T-helper 1 cell treated with Interleukin-12 subunit alpha and Interleukin-12 subunit beta and Interleukin-4 antibody, amounts not matched to agents 30 ng/mL and 1 ng/mL, for 36 hours (primary cell): ENCODE data around the gene HS3ST4. TPM values are rescaled to one million over a fixed set of nuclear protein-coding genes. Genes with fewer than 3 reads are reported as not detected.
"Not testable (repeated sequence)": the region's sequence is repeated elsewhere in the genome, so short reads cannot be mapped to it uniquely, and the experiment has no call there.

Experiments used
- intact Hi-C: fragments of 100-400 bp; cut with micrococcal nuclease; formaldehyde crosslinking; loops from one replicate; pipeline ENCODE4 v1.15.1; 2024
- total RNA-seq: library from RNA; stranded (reverse); gene quantifications from 2 replicates; pipeline ENCODE4 v1.2.3, GENCODE V29; 2022

Gene HS3ST4
- total RNA-seq, 1 donor from 2014 or later = not detected

DNA sequence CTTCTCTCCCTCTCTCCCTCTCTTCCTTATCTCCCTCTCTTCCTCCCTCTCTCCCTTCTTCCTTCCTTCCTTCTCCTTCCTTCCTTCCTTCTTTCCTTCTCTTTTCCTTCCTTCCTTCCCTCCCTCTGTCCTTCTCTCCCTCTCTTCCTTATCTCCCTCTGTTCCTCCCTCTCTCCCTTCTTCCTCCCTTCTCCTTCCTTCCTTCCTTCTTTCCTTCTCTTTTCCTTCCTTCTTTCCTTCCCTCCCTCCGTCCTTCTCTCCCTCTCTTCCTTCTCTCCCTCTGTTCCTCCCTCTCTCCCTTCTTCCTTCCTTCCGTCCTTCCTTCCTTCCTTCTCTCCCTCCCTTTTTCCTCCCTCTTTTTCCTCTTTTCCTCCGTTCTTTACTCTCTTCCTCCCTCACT lies 38.6 kb downstream of the HS3ST4 start:
- intact Hi-C loops = no loop called here

GRCh38 chr16:25734430-25735385 lies 42.9 kb downstream of the HS3ST4 start:
- intact Hi-C loops = no loop called here

DNA sequence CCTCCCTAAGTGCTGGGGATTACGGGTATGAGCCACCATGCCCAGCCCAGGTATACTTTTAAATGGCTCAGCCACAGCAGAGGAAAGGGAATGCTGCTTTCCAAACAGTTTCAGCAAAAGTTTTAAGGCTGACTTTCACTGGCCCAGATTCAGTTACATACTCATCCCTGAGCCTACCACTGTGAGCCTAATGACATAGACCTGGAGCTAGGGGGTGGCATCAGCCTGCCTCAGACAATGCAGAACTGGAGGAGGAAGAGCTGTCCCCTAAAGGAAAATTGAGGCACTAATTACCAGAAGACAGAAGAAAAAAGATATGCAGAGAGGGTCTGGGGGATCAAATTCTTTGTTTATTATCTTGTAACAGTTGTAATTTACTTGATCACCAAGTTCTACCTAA lies 43.9 kb downstream of the HS3ST4 start:
- intact Hi-C loops = no loop called here

DNA sequence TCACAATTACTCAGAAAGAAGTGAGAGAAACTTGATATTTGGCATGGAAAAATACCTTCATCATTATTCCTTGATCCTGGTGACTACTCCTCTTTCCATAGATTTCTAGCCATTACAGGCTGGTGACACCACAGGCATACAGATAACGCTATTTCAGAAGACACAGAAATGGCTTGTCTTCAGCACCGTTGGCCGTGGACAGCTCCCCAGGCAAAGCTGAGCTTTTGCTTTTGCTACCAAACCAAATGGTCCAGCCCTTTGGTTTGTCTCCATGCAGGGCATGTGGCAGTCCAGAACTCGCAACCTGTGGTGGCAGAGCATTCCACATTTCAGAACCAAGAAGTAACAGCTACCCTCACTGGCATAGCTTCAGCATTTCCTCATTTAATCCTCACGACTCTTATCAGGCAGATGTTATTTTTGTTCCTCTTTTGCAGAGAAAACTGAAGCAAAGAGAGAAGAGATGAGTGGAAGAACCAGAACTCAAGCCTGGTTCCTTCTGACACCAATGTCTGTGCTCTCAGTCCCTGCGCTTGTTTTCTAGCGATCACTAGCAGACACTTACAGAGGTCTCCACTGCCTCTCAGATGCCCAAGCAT lies 55.5 kb downstream of the HS3ST4 start:
- intact Hi-C loops = no loop called here

GRCh38 chr16:25748092-25748654 lies 56.4 kb downstream of the HS3ST4 start:
- intact Hi-C loops = no loop called here

DNA sequence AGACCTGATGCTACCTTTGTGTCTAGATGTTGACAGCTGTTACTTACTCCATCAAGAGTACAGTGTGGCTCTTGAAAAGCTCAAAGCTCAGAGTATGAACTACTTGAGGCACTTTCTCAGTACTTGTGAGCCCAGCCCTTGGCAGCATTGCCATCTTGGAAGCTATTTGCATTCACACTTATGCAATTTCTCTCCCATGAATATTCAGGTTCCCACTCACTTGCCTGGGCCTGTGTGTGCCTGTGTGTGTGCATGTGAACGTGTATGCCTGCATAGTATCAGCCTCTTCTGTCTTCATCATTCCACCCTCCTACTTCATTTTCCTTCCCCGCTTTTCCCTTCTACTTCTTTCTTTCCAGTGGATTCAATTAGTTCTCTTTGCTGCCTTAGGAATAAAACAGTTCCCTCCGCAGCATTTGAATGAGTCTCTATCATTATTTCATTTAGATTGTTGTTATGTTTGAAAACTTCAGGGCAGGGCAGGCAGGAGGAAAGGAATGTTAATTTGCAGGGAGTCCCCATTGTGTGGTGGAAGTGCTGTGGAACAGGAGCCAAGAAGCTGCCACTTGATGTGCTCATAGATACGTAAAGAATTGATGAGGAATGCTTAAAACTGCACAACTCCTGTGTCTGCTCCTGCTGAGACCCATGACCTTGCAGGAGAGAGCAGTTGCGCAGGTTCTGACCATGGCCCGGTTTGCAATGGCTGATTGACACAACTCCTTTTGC lies 58.9 kb downstream of the HS3ST4 start:
- intact Hi-C loops = no loop called here

DNA sequence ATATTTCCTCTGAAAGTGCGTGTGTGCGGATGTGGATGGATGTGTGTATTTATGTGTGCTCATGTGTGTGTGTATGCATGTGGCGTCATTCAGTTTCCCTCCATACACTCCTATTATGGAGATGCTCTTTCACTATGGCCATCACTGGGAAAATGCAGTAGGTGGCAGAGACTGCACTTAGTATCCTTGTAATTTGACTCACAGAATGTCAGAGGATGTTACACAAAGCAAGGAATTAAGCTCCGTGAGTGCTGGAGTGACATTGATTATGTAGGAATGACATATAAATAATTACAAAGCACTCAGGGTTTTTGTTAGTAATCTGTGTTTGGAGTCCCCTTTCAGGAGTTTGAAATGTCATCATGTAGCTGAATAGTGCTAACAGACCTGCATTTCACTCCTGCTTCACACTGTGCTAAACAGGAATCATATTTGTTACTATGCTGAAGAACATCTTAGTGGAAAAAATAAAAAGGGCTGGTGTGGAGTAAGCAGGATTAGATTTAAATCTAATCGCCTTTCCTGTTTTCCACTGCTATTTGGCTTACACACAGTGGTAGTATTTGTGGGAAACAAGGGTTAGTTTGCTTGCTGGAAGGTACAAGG lies 59.6 kb downstream of the HS3ST4 start:
- intact Hi-C loops = no loop called here

GRCh38 chr16:25764466-25764865 lies 72.7 kb downstream of the HS3ST4 start:
- intact Hi-C loops = no loop called here

DNA sequence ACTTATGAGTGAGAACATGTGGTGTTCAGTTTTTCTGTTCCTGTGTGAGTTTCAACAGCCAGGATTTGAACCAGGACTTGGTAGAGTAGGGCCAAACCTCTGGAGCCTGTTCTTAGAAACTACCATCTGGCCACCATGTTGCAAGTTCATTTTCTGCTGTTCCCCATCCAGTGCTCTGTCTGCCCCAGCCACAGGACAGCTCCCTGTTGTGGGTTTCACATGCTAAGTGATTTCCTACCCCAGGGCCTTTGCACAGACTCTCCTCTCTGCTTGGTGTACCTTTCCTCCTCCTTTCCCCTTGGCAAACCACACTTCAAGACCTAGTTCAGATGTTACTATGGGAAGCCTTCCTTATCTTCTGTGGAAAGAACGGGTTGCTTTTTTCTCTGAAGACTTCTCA lies 79.5 kb downstream of the HS3ST4 start:
- intact Hi-C loops = no loop called here

GRCh38 chr16:25771812-25772568 lies 80.2 kb downstream of the HS3ST4 start:
- intact Hi-C loops = no loop called here

DNA sequence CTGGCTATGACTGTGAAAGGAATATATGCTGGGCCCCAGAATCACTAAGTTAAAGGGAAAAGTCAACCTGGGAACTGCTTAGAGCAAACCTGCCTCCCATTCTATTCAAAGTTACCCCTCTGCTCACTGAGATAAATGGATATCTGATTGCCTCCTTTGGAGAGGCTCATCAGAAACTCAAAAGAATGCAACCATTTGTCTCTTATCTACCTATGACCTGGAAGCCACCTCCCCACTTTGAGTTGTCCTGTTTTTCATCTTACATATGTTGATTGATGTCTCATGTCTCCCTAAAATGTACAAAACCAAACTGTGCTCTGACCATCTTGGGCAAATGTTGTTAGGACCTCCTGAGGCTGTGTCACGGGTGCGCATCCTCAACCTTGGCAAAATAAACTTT lies 84.5 kb downstream of the HS3ST4 start:
- intact Hi-C loops = not testable (repeated sequence)

- intact Hi-C loops = no loop called here
Measured at GRCh38 chr16:25783226-25783625, 91.5 kb downstream of the HS3ST4 start.

- intact Hi-C loops = no loop called here
Measured at GRCh38 chr16:25785361-25785760, 93.6 kb downstream of the HS3ST4 start.

DNA sequence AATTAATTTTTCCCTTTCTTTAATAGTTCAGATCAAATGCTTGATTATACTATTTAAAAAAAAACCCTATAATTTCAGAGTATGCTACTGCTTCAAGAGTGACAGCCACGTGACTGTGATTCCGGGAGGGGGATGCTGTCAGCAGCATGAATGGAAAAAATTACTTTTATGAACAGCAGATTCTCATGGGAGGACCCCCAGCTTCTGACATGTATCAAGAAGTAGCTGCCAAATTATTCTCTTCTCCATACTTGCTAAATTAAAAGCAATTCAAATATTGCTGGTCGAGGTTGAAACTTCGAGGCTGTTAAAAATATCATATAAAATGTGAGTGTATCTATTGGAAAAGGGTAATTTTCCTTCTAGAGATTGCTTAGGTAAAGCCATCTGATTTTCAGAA lies 95.0 kb downstream of the HS3ST4 start:
- intact Hi-C loops = no loop called here

GRCh38 chr16:25788637-25789036 lies 96.9 kb downstream of the HS3ST4 start:
- intact Hi-C loops = no loop called here

GRCh38 chr16:25796239-25796638 lies 104.5 kb downstream of the HS3ST4 start:
- intact Hi-C loops = no loop called here

DNA sequence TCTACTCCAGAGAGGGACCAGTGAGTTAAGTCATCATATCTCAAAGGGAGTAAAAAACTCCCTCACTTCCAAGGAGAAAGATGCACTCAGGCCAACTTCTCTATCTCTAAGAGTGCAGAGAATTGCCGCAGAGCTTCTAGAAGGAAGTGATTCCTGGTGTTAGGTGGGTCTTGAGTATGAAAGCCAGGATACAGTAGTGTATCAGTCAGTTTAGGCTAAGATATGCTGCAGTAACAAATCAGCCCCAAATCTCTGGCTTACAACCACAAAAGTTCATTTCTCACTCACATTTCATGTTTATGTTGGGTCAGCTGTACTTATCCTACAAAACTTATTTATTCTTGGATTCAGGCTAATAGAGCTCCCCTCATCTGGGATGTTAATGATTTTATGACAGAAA lies 106.3 kb downstream of the HS3ST4 start:
- intact Hi-C loops = no loop called here

DNA sequence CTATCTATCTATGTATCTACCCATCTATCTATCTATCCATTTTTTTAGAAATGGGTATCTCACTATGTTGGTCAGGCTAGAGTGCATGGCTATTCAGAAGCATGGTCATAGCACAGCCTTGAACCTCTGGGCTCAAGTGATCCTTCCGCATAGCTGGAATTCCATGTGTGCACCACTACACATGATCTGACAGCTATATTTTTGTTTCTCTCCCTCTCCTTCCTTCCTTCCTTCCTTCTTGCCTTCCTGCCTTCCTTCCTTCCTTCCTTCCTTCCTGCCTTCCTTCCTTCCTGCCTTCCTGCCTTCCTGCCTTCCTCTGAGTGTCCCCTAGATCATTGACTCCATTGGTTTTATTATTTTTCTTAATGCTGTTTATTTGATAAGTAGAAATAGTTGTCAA lies 108.1 kb downstream of the HS3ST4 start:
- intact Hi-C loops = no loop called here

DNA sequence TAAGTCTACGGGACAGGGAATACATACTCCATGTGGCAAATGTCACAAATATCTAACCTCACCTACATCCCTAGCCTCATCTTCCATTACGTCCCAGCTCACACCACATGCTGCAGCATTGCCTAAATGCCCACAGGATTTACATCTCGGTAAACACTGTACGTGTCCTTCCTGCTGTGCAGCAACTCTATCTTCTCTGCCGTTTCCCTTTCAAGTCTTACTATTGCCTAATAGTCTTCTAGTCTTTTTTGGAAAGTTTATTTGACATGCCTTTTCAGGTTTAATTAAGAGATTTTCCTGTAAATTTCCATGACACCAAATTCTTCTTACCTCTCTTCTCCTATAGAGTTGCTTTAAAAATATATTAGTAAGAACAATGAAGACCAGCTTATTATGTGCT lies 120.5 kb downstream of the HS3ST4 start:
- intact Hi-C loops = no loop called here

GRCh38 chr16:25817295-25817694 lies 125.5 kb downstream of the HS3ST4 start:
- intact Hi-C loops = no loop called here

- intact Hi-C loops = no loop called here
Measured at GRCh38 chr16:25817876-25818275, 126.1 kb downstream of the HS3ST4 start.
